ENCODE data around the gene PRCD. TPM values are rescaled to one million over a fixed set of nuclear protein-coding genes. Genes with fewer than 3 reads are reported as not detected.
"Not testable (repeated sequence)": the region's sequence is repeated elsewhere in the genome, so short reads cannot be mapped to it uniquely, and the experiment has no call there.

PRCD gene
- total RNA-seq, 1 donor from 2014 or later, result 21.4 TPM

GRCh38 chr17:76512366-76513305 lies 27.2 kb upstream of the PRCD start:
- no peak for DNase-seq (ENCODE audit: extremely low spot score in 2 of 2)
- Histone ChIP-seq H3K27ac (no peak overlapping the region), H3K27me3 (no peaks in the 10 kb centered on the region), H3K9me3 (no peaks in the 10 kb centered on the region), H3K4me1 (peaks cover 16% of the 10 kb centered on the region), H3K4me3 (no peak overlapping the region), H3K36me3 (no peaks in the 10 kb centered on the region)
- intact Hi-C loops (cut with DNase I), result no loop called here
- no peak for TF ChIP-seq POLR2AphosphoS5 (IDR thresholded peaks at IDR 0.05; ENCODE audit: insufficient read depth in 1 of 2, low read depth in 1 of 2)
- no peak for TF ChIP-seq POLR2A (IDR thresholded peaks at IDR 0.05)
- no peak for TF ChIP-seq CTCF (IDR thresholded peaks at IDR 0.05)

- Histone ChIP-seq H3K4me3 (no peak overlapping the region), H3K9me3 (no peaks in the 10 kb centered on the region), H3K27me3 (no peaks in the 10 kb centered on the region), H3K36me3 (no peaks in the 10 kb centered on the region), H3K27ac (peak overlapping the region; percentile 6), H3K4me1 (peaks cover 16% of the 10 kb centered on the region)
- no peak for TF ChIP-seq CTCF (IDR thresholded peaks at IDR 0.05)
- no peak for TF ChIP-seq POLR2AphosphoS5 (IDR thresholded peaks at IDR 0.05; ENCODE audit: insufficient read depth in 1 of 2, low read depth in 1 of 2)
- TF ChIP-seq POLR2A (IDR thresholded peaks at IDR 0.05), result no peak
- intact Hi-C loops (cut with DNase I), result no loop called here
- DNase-seq (ENCODE audit: extremely low spot score in 2 of 2), result no peak
Measured at GRCh38 chr17:76513306-76513692, 26.5 kb upstream of the PRCD start.

- H3K27me3 ChIP-seq; H3K9me3 ChIP-seq; intact Hi-C loops (cut with DNase I); DNase-seq (ENCODE audit: extremely low spot score in 2 of 2); H3K36me3 ChIP-seq; H3K4me3 ChIP-seq: not testable (repeated sequence)
- H3K27ac ChIP-seq, result peak overlapping the region; percentile 82
- H3K4me1 ChIP-seq, result peaks cover 16% of the 10 kb centered on the region
Measured at GRCh38 chr17:76514355-76514754, 25.5 kb upstream of the PRCD start.

DNA sequence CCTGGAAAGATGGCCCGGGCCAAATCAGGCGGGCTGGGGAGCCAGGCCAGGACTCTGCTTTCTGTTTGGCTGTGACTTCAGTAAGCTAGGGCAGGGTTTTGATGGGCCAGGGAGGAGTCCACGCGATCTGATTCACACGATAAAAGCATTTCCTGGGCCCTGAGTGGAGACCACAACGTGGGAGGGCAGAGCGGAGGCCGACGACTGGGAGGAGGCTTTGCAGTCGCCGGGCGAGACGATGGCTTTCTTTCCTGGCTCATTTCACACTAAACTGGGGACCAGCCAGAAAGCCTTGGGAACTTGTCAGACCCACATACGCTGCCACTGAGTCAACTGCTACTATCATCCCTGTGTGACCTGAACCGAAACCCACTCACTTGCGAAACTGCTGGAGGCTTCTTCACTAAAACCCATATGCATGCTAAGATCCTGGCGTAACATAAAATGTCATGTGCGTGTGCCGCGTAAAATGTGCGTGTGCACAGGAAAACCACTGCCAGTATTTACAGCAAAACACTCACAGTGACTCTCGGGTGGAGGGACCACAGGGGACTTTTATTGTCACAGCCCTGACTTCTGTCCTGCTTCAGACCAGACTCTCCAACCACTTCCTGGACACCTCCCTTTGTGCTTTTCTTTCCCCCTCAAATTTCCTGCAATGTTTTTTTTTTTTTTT lies 24.4 kb upstream of the PRCD start:
- TF ChIP-seq POLR2A (IDR thresholded peaks at IDR 0.05), result peak in 1 of 2 donors; percentile 13
- TF ChIP-seq POLR2AphosphoS5 (IDR thresholded peaks at IDR 0.05; ENCODE audit: insufficient read depth in 1 of 2, low read depth in 1 of 2), result peak; percentile 77 to 91
- no peak for TF ChIP-seq CTCF (IDR thresholded peaks at IDR 0.05)
- DNase-seq (ENCODE audit: extremely low spot score in 2 of 2), result peak in 1 of 2 donors; percentile 98
- H3K9me3 ChIP-seq, result no peaks in the 10 kb centered on the region
- H3K27me3 ChIP-seq, result no peaks in the 10 kb centered on the region
- intact Hi-C loops (cut with DNase I), result no loop called here
- H3K4me3 ChIP-seq, result peak overlapping the region; percentile 15 to 29
- H3K27ac ChIP-seq, result peak overlapping the region; percentile 82
- no peaks in the 10 kb centered on the region for H3K36me3 ChIP-seq
- H3K4me1 ChIP-seq, result peaks cover 16% of the 10 kb centered on the region

DNA sequence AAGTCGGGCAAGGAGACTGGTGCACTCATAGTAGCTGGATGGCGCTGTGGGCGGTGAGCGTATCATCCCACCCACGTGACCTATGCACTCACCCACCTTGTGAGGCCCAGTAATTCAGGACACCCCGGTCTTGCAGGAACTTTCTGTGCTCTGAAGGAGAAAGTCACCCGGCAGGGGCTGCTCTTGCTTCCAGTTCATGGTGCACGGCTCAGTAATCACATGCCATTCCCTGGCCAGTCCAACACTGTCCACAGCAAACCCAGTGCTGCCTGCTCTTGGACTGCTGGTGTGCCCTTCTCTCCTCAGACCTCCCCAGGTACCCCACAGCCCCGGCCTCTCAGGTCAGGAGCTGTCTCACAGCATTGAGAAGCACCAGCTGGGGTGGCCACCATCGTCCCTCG lies 22.2 kb upstream of the PRCD start:
- Histone ChIP-seq H3K4me1 (peaks cover 7% of the 10 kb centered on the region), H3K27me3 (no peaks in the 10 kb centered on the region), H3K4me3 (no peak overlapping the region), H3K27ac (no peak overlapping the region), H3K9me3 (no peaks in the 10 kb centered on the region), H3K36me3 (no peaks in the 10 kb centered on the region)
- intact Hi-C loops (cut with DNase I), result no loop called here
- DNase-seq (ENCODE audit: extremely low spot score in 2 of 2), result no peak
- TF ChIP-seq POLR2AphosphoS5 (IDR thresholded peaks at IDR 0.05; ENCODE audit: insufficient read depth in 1 of 2, low read depth in 1 of 2), result no peak
- no peak for TF ChIP-seq CTCF (IDR thresholded peaks at IDR 0.05)
- TF ChIP-seq POLR2A (IDR thresholded peaks at IDR 0.05), result no peak

Measured in vagina (tissue), 2 donors.